ENCODE data around the gene DNLZ.

DNA sequence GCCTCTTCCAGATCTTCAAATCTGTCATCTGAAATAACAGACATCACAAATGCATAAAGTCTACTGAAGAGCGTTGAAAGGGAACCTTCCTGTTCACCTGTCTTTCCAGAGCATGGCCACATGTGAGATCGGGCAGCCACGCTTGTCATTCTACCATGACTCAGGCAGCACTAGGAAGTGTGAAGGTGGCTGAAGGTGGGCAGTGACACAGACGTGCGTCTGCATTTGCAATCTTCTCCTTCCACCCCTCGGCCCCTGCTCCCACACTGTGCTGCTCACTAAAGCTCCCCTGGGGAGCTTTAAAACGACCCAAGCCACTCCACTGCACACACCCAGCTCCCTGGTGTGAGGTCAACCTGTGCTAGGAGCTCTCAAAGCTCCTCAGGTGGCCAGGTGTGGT is 44.4 kb upstream of the DNLZ start:
- TF ChIP-seq POLR2AphosphoS5 (IDR thresholded peaks at IDR 0.05; ENCODE audit: low read depth, low read length) (no peak), SIN3A (IDR thresholded peaks at IDR 0.05; ENCODE audit: borderline replicate concordance, insufficient read depth, low read length) (no peak)

All from PFSK-1 (cell line).